ENCODE measurements around the gene RFT1.
A peak's percentile ranks its signal among the peaks of the same experiment; 100 is the strongest.

Gene RFT1

GRCh38 chr3:53074366-53074696, 55.9 kb downstream of the RFT1 start:
- H3K27ac ChIP-seq (ENCODE audit: low read depth, low read length) = no peak overlapping the region
- H3K79me2 ChIP-seq (ENCODE audit: control insufficient read depth, insufficient read depth, low read length, unreplicated experiment) = no peaks in the 10 kb centered on the region
- no peaks in the 10 kb centered on the region for H3K27me3 ChIP-seq (ENCODE audit: insufficient read depth, low read length)
- H3K4me3 ChIP-seq (ENCODE audit: low read depth, low read length) = no peak overlapping the region
- H3K4me1 ChIP-seq (ENCODE audit: control insufficient read depth, insufficient read depth, low read length, unreplicated experiment) = no peaks in the 10 kb centered on the region
- H2AFZ ChIP-seq (ENCODE audit: low read length, unreplicated experiment) = no peak overlapping the region
- no peaks in the 10 kb centered on the region for H3K36me3 ChIP-seq (ENCODE audit: insufficient read depth, low read length)

- H3K4me1 ChIP-seq (ENCODE audit: control insufficient read depth, insufficient read depth, low read length, unreplicated experiment) = no peaks in the 10 kb centered on the region
- no peaks in the 10 kb centered on the region for H3K79me2 ChIP-seq (ENCODE audit: control insufficient read depth, insufficient read depth, low read length, unreplicated experiment)
- H2AFZ ChIP-seq (ENCODE audit: low read length, unreplicated experiment) = peak overlapping the region; percentile 90
- no peaks in the 10 kb centered on the region for H3K36me3 ChIP-seq (ENCODE audit: insufficient read depth, low read length)
- H3K27me3 ChIP-seq (ENCODE audit: insufficient read depth, low read length) = no peaks in the 10 kb centered on the region
- peak overlapping the region; percentile 76 for H3K4me3 ChIP-seq (ENCODE audit: low read depth, low read length)
- H3K27ac ChIP-seq (ENCODE audit: low read depth, low read length) = no peak overlapping the region
Measured at GRCh38 chr3:53073553-53074365, 56.5 kb downstream of the RFT1 start.

GRCh38 chr3:53072653-53073552, 57.3 kb downstream of the RFT1 start:
- peak overlapping the region; percentile 90 for H2AFZ ChIP-seq (ENCODE audit: low read length, unreplicated experiment)
- H3K4me1 ChIP-seq (ENCODE audit: control insufficient read depth, insufficient read depth, low read length, unreplicated experiment) = no peaks in the 10 kb centered on the region
- no peak overlapping the region for H3K27ac ChIP-seq (ENCODE audit: low read depth, low read length)
- peak overlapping the region; percentile 76 for H3K4me3 ChIP-seq (ENCODE audit: low read depth, low read length)
- H3K27me3 ChIP-seq (ENCODE audit: insufficient read depth, low read length) = no peaks in the 10 kb centered on the region
- no peaks in the 10 kb centered on the region for H3K79me2 ChIP-seq (ENCODE audit: control insufficient read depth, insufficient read depth, low read length, unreplicated experiment)
- H3K36me3 ChIP-seq (ENCODE audit: insufficient read depth, low read length) = no peaks in the 10 kb centered on the region

GRCh38 chr3:53071882-53072431, 58.3 kb downstream of the RFT1 start:
- Histone ChIP-seq H3K79me2 (ENCODE audit: control insufficient read depth, insufficient read depth, low read length, unreplicated experiment) (no peaks in the 10 kb centered on the region), H3K27ac (ENCODE audit: low read depth, low read length) (no peak overlapping the region), H3K4me1 (ENCODE audit: control insufficient read depth, insufficient read depth, low read length, unreplicated experiment) (no peaks in the 10 kb centered on the region)

GRCh38 chr3:53069422-53070068, 60.7 kb downstream of the RFT1 start:
- no peak overlapping the region for H2AFZ ChIP-seq (ENCODE audit: low read length, unreplicated experiment)
- no peak overlapping the region for H3K4me3 ChIP-seq (ENCODE audit: low read depth, low read length)
- no peaks in the 10 kb centered on the region for H3K36me3 ChIP-seq (ENCODE audit: insufficient read depth, low read length)
- H3K27ac ChIP-seq (ENCODE audit: low read depth, low read length) = no peak overlapping the region
- H3K4me1 ChIP-seq (ENCODE audit: control insufficient read depth, insufficient read depth, low read length, unreplicated experiment) = no peaks in the 10 kb centered on the region
- H3K79me2 ChIP-seq (ENCODE audit: control insufficient read depth, insufficient read depth, low read length, unreplicated experiment) = no peaks in the 10 kb centered on the region
- H3K27me3 ChIP-seq (ENCODE audit: insufficient read depth, low read length) = peaks cover 3% of the 10 kb centered on the region; the same call in 1 of the 2 replicates

More at GRCh38 chr3:53071882-53072431, 58.3 kb downstream of the RFT1 start:
- Histone ChIP-seq H3K36me3 (ENCODE audit: insufficient read depth, low read length) (no peaks in the 10 kb centered on the region), H2AFZ (ENCODE audit: low read length, unreplicated experiment) (no peak overlapping the region), H3K4me3 (ENCODE audit: low read depth, low read length) (peak overlapping the region; percentile 76; the same call in 1 of the 2 replicates), H3K27me3 (ENCODE audit: insufficient read depth, low read length) (no peaks in the 10 kb centered on the region)

- no peak overlapping the region for H3K27ac ChIP-seq (ENCODE audit: low read depth, low read length)
- no peak overlapping the region for H2AFZ ChIP-seq (ENCODE audit: low read length, unreplicated experiment)
- no peaks in the 10 kb centered on the region for H3K36me3 ChIP-seq (ENCODE audit: insufficient read depth, low read length)
- H3K79me2 ChIP-seq (ENCODE audit: control insufficient read depth, insufficient read depth, low read length, unreplicated experiment) = no peaks in the 10 kb centered on the region
- H3K27me3 ChIP-seq (ENCODE audit: insufficient read depth, low read length) = peaks cover 4% of the 10 kb centered on the region; the same call in 1 of the 2 replicates
- no peak overlapping the region for H3K4me3 ChIP-seq (ENCODE audit: low read depth, low read length)
- no peaks in the 10 kb centered on the region for H3K4me1 ChIP-seq (ENCODE audit: control insufficient read depth, insufficient read depth, low read length, unreplicated experiment)
Measured at GRCh38 chr3:53068176-53068575, 62.1 kb downstream of the RFT1 start.

- H3K36me3 ChIP-seq (ENCODE audit: insufficient read depth, low read length) = no peaks in the 10 kb centered on the region
- no peak overlapping the region for H3K27ac ChIP-seq (ENCODE audit: low read depth, low read length)
- H3K4me3 ChIP-seq (ENCODE audit: low read depth, low read length) = no peak overlapping the region
- no peaks in the 10 kb centered on the region for H3K79me2 ChIP-seq (ENCODE audit: control insufficient read depth, insufficient read depth, low read length, unreplicated experiment)
- no peak overlapping the region for H2AFZ ChIP-seq (ENCODE audit: low read length, unreplicated experiment)
- H3K4me1 ChIP-seq (ENCODE audit: control insufficient read depth, insufficient read depth, low read length, unreplicated experiment) = no peaks in the 10 kb centered on the region
- H3K27me3 ChIP-seq (ENCODE audit: insufficient read depth, low read length) = peaks cover 7% of the 10 kb centered on the region; the same call in 1 of the 2 replicates
Measured at GRCh38 chr3:53067567-53067966, 62.7 kb downstream of the RFT1 start.

GRCh38 chr3:53065841-53066480, 64.3 kb downstream of the RFT1 start:
- Histone ChIP-seq H3K27ac (ENCODE audit: low read depth, low read length) (no peak overlapping the region), H3K27me3 (ENCODE audit: insufficient read depth, low read length) (peaks cover 8% of the 10 kb centered on the region; the same call in 1 of the 2 replicates), H3K79me2 (ENCODE audit: control insufficient read depth, insufficient read depth, low read length, unreplicated experiment) (no peaks in the 10 kb centered on the region), H3K36me3 (ENCODE audit: insufficient read depth, low read length) (no peaks in the 10 kb centered on the region), H3K4me1 (ENCODE audit: control insufficient read depth, insufficient read depth, low read length, unreplicated experiment) (no peaks in the 10 kb centered on the region), H2AFZ (ENCODE audit: low read length, unreplicated experiment) (no peak overlapping the region), H3K4me3 (ENCODE audit: low read depth, low read length) (no peak overlapping the region)

- no peaks in the 10 kb centered on the region for H3K79me2 ChIP-seq (ENCODE audit: control insufficient read depth, insufficient read depth, low read length, unreplicated experiment)
- no peak overlapping the region for H3K27ac ChIP-seq (ENCODE audit: low read depth, low read length)
- peaks cover 8% of the 10 kb centered on the region; the same call in 1 of the 2 replicates for H3K27me3 ChIP-seq (ENCODE audit: insufficient read depth, low read length)
- no peaks in the 10 kb centered on the region for H3K4me1 ChIP-seq (ENCODE audit: control insufficient read depth, insufficient read depth, low read length, unreplicated experiment)
- no peak overlapping the region for H2AFZ ChIP-seq (ENCODE audit: low read length, unreplicated experiment)
- H3K4me3 ChIP-seq (ENCODE audit: low read depth, low read length) = no peak overlapping the region
- H3K36me3 ChIP-seq (ENCODE audit: insufficient read depth, low read length) = no peaks in the 10 kb centered on the region
Measured at GRCh38 chr3:53062905-53063304, 67.3 kb downstream of the RFT1 start.

- Histone ChIP-seq H3K4me1 (ENCODE audit: control insufficient read depth, insufficient read depth, low read length, unreplicated experiment) (no peaks in the 10 kb centered on the region), H3K36me3 (ENCODE audit: insufficient read depth, low read length) (no peaks in the 10 kb centered on the region), H3K27me3 (ENCODE audit: insufficient read depth, low read length) (no peaks in the 10 kb centered on the region), H3K4me3 (ENCODE audit: low read depth, low read length) (no peak overlapping the region), H2AFZ (ENCODE audit: low read length, unreplicated experiment) (no peak overlapping the region), H3K27ac (ENCODE audit: low read depth, low read length) (no peak overlapping the region), H3K79me2 (ENCODE audit: control insufficient read depth, insufficient read depth, low read length, unreplicated experiment) (no peaks in the 10 kb centered on the region)
Measured at GRCh38 chr3:53056442-53056841, 73.8 kb downstream of the RFT1 start.
